SHP77 (cell line): ENCODE measurements around the gene ZNF853.
A peak's percentile ranks its signal among the peaks of the same experiment; 100 is the strongest.

Experiments
- DNase-seq, 2 experiments: peaks; one replicate each; lab custom pipeline; 2025; lab: John Stamatoyannopoulos, UW

ZNF853 gene

GRCh38 chr7:6636741-6637543, 21.5 kb downstream of the ZNF853 start, which contains the start of gene ZNF316:
Gene ZNF316 (plus strand): TSS chr7:6637318. CDS start chr7:6642410, 5,092 bp downstream.
- peak in 1 of 2 experiments; percentile 43 for DNase-seq

GRCh38 chr7:6637544-6638229, 22.3 kb downstream of the ZNF853 start:
- peak in 1 of 2 experiments; percentile 42 for DNase-seq

DNA sequence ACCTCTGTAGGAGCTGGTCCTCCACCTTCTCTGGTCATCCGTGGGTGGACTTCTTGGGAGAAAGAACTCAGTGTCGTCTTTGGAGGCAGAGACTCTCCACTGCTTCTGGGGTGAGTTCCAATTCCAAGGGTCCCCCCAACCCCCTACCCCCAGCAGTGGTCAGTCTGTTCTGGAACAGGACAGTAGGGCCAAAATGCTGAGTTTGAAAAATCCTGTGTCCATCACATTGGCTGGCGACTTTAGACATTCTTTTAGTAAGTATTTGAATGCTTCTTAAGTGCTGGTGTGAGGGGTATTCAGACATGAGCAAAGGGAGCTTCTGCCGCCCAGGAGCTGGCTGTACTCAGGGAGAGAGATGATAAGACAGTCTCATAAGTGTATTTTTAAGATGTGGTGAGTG, 23.6 kb downstream of the ZNF853 start:
- DNase-seq: no peak

GRCh38 chr7:6639627-6640026, 24.2 kb downstream of the ZNF853 start:
- DNase-seq: no peak

DNA sequence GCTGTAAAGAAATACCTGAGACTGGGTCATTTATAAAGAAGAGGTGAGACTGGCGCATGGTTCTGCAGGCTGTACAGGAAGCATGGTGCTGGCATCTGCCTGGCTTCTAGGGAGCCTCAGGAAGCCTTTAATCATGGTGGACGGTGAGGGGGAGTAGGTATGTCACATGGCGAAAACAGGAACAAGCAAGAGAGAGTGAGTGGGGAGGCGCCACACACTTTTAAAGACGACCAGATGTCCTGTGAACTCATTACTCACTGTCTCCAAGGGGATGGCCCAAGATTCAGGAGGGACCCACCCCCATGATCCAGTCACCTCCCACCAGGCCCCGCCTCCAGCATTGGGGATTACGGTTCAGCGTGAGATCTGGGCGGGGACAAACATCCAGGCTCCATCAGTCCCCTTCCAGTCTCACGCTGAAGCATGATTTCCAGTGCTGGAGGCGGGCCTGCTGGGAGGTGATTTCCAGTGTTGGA, 24.9 kb downstream of the ZNF853 start:
- DNase-seq: no peak

DNA sequence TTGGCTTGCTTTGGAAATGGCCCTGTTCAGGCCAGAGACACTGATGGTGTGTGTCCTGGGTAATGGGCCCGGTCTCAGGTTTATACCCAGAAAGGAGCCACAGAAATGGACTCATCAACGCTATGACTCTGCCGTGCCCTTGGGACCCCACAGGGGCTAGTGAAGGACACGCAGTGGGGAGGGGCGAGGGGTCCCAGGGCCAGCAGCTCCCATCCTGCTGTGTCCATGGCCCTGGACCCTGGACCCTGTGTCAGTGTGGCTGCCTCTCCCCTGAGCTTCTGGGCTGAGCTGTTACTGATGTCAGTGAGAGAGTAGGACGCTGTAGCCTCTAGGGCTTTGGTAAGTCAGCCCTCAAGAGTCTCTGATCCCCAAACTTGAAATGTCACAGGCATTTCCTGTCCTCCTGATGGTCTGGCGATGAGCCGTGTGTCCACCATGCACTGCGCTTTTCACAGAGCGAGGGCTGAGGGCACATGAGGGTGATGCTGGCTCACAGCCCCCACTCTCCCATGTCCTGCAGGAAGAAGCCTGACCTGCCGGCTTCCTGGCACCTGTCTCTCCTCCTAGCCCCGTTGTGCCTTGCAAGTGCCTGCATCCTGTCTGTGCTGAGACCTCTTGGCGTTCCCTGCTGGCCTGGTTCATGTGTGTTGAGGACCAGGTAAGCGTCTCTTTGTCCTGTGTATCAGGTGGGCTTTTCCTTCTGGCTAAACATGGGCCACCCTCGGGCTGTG, 26.1 kb downstream of the ZNF853 start:
- no peak for DNase-seq

DNA sequence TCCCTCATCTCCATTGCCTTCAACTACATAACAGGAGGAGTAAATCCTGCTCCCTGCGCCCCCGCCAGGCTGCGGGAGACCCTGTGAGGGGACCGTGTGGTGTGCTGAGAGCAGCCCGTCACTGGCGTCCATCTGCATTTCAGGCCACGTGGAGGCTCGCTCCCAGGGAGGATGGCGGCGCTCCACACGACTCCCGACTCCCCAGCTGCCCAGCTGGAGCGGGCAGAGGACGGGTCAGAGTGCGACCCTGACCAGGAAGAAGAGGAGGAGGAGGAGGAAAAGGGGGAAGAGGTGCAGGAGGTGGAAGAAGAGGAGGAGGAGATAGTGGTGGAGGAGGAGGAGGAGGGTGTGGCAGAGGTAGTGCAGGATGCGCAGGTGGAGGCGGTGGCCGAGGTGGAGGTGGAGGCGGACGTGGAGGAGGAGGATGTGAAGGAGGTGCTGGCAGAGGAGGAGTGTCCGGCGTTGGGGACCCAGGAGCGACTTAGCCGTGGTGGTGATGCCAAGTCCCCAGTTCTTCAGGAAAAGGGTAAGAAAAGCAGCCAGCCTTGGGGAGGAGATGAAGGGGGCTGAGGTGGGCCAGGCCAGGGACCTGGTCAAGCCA, 26.9 kb downstream of the ZNF853 start:
- DNase-seq: no peak

- no peak for DNase-seq
These were observed 27.6 kb downstream of the ZNF853 start for GRCh38 chr7:6642861-6643640.

DNA sequence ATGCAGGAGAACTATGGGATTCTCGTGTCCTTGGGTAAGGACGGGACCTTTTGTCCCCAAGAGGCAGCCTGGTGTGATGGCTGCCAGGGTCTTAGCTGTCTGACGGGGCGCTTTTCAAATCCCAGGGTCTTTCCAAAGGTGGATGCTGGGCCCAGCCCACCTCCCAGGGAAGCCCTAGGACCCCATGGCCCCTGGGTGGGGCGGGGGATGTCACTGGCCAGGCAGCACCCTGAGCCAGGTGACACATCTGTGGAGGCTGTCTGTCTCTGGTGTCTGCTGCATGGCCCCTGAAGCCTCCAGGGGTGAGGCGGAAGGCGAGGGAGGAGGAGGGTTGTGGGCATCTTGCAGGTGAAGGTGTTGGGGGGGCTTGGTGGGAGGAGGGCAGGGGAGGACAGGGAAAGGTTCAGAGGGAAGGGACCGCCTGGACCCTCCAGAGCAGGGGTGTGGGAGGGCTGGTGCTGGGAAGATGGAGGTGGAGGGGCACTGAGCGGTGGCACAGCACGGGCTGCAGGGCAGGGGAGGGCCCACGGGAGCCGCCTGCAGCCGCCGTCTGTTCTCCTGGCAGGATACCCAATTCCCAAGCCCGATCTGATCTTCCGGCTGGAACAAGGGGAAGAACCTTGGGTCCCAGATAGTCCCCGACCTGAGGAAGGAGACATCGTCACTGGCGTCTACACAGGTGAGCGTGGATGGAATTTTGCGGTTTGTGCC, 28.7 kb downstream of the ZNF853 start:
- DNase-seq: no peak

DNA sequence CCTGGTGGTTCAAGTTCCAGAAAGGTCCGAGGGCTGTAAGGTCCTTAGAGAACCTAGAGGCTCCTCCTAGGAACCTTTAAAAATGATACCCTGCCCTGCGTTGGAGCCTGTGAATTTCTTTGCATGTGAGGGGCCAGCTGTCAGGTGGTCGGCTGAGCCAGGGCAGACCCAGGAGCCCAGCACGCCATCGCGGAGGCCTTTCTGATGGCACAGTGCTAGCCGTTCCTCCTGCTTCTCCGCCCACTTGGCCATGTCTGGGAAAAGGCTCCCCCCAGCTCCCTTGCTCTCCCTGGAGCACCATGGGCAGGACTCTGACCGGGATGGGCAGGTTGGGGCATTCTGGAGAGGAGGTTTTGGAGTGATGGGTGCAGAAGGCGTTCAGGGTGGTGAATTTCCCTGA, 29.3 kb downstream of the ZNF853 start:
- no peak for DNase-seq

DNA sequence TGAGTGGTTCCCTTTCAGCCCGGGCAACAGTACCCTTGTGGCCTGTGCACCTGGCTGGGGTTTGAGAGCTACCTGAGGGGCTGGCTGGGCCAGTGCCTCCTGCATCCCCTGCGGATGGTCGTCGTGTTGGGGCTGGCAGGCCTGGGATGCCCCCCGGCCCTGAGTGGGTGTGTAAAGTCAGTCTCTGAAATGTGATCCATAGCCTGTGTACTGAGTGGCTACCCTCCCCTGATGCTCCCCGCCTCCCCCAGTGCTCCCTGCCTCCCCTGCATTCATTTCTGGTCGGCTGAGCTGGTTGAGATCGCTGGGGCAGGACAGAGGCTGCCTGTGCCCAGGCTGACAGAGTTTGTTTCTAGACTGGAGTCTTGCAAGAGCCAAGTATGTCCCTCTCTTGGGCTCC, 31.1 kb downstream of the ZNF853 start:
- no peak for DNase-seq

DNA sequence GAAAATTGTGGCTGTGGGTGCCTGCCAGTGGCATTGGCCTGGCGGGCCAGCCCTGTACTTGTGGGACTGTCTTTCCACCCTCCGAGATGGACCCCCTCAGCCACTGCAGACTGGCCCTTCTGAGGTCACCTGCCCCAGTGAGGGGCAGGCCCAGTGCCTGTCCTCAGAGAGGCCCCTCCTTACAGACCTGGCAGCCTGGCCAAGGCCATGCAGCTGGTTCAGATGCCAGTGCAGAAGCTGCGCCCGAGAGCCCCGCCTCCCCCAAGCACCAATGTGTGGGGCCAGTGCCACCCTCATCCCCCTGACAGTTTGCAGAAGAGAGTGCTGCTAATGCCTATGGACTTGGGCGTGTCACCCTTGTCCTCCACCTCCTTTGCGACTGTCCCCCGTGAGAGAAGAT, 31.7 kb downstream of the ZNF853 start:
- no peak for DNase-seq

DNA sequence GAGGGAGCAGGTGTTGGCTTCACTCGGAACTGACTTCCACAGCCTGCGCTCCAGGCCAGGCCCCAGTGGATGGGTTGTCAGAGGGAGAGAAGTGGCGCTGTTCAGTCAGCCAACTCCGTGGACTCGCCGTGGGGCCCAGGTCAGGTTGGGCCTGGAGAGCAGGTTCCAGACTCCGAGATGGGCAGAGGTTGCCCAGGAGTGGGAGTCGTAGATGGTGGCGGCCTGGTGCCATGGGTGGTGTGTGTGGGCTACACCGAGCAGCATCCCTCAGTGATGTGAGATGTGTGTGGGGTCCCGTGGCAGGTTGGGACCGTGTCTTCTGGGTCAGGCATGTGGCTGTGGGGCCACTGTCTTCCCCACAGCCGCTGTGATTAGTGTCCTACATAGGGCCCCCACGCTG, 32.1 kb downstream of the ZNF853 start:
- DNase-seq: no peak

DNA sequence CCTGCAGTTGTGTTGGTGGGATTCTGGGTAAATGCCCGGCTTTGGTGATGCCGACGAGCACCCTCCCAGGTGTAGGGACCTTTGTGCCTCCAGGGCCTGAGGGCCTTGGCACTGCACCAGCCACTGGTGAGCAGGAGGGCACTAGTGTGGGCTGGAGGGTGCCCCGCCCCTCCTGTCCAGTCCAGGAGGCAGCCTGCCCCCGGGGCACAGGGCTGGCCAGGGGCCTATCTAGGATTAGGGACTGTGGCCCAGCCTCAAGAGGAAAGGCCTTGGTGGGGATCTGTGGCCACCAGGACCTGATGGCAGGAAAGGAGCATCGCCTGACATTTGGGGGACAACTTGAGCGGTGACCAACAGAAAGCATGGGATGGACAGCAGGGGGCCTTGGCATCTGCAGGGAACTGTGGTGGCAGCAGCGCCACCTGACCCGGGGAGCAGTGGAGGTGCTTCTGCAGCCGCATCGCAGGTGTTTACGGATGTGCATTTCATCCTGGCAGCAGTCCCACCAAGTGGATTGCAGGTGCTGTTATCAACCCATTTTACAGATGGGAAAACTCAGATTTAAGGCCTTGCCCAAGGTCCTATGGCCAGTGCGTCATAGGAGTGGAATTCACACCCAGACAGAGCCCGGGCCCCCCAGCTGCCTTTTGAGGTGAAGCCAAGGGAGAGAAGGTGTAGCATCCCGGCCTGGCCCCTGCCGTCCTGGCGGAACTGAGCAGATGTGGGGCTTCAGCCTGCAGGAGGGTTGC, 32.8 kb downstream of the ZNF853 start:
- no peak for DNase-seq

DNA sequence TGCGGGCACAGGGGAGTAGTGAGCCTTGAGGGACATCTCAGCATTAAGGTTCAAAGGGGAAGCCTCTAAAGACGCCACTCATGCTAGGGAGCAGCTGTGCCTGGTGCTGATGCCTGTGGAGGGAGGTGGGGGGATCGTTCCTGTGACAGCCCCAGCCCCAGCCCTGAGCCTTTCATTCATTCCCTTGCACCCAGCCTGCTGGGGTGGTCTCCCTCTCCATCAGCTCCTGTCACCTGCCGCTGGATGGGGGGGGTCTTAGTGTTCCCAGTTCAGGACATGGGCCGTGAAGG, 33.4 kb downstream of the ZNF853 start:
- DNase-seq: no peak

DNA sequence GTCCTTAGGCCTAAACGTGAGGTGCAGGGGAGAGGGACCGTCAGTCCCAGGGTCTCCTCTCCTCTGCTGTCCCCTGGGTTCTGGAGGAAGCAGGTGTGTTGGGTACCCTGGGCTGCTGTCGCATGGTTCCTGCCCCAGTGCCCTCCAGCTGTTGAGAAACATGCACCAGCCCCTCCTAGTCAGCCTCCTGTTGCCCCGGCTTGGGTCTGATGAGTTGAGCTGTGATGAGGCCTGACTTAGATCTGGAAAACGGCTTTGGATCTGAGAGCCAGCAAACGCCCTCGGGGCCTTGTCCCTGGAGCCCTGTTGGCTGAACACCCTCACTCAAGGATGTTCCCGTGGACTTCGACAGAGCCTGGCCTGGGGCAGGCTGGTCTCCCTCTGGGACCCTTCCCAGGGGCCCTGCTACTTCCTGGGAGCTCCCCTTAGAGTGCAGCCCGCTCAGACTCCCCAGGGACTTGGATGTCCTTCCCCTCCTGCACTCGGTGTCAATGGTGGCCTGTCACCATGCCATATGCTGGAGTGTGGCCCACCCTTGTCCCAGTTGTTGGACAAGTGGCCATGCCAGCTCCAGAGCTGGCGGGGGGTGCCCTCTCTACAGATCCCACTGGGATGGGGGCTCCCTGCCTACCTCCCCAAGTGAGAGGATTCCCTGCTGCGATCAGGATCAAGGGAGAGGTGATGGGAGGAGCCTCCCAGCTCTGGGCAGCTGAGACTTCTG, 34.0 kb downstream of the ZNF853 start:
- DNase-seq: no peak

DNA sequence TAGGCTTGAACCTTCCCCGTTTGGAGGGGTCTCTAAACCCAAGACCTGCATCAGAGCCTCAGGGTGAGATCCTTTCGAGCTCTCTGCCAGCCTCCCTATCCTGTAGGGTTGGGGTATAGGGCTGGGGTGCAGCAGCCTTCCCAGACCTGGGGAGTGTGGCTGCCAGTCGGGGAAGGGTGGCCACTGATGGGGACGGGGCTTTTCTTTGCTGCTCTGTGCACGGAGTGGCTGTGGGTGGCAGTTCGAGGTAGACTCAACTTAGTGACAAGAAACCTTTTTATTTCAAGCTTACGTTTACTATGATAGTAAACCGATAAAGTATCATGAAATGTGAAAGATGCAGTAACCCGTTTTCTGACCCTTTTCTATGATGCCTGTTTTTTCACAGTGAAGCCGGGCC, 34.7 kb downstream of the ZNF853 start:
- no peak for DNase-seq

- DNase-seq: no peak
These were observed 35.2 kb downstream of the ZNF853 start for GRCh38 chr7:6650521-6651011.

DNA sequence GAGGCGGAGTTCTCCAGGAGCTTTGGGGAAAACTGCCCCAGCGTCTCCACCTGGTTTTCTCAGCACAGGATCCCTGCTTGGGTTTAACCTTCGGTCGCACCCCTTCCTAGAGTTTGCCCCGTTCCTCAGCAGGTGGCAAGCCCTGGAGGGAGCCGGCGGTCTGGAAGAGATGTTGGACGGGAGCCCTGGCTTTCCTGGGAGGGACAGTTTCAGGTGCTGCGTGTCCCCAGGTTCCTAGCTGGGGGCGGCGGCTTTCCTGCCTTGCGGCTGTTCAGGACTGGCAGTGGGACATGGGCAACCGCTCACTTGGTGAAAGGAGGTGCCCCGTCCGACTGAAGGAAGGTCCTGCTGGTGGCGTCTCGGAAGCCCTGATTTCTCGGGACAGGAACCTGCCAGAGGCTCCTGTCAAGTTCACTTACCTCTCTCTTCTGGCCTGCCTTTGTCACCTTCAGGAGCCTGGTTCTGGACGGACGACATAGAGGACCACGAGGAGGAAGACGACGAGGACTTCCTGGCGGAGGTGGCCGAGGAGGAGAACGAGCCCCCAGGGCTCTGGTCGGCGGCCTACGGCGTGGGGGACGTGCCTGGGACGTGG, 36.5 kb downstream of the ZNF853 start:
- no peak for DNase-seq
